T-helper 2 cell (primary cell): Measurements from ENCODE around the gene DPYSL4.
"Not testable (repeated sequence)": the region's sequence is repeated elsewhere in the genome, so short reads cannot be mapped to it uniquely, and the experiment has no call there.

ENCODE experiments used
- DNase-seq, 5 experiments: peaks; one replicate each; pipeline versions ENCODE4 v3.0.0 to v3.0.0-alpha.2; 2012 to 2022

The DPYSL4 gene

DNA sequence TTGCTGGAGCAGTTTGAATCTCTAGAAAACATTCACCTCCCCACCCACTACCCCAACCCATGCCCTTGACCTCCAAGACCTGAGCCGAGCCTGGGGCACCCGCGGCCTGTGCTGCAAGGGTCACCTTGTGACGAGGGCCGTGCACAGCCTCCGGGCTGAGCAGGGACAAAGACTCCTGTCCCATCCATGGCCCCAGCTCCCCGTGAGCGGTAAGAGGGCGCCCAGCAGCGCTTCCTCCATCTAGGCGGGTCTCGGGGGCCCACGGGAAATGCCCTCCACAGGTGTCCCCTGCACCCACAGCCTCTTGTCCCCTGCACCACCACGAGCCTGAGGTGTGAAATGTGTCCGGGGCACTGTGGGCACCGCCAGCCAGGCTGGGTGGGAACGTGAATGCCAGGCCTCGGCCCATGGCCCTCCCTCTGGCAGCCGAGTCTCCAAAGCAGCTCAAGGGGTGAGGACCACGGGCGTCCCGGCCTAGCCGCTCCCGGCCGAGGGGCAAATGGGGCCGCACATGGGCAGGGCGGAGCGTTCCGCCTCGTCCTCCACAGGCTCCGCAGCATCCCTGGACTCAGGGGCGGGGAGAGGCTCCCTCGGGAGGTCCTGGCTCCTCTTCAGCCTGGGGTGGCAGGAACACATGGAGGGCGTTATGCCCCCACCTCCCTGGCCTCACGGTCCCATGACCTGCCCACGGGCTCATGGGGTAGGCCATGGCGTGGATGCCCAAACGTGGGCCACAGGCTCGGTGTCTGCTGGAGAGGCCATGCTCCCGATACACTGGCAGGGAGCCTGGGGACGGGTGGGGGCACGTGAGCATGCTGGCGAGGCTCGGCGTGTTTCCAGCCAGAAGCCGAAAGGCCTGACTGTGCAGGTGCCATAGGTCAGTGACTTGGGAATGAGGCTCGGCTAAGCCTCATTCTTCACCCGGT is 21.1 kb downstream of the DPYSL4 start:
- no peak for DNase-seq

DNA sequence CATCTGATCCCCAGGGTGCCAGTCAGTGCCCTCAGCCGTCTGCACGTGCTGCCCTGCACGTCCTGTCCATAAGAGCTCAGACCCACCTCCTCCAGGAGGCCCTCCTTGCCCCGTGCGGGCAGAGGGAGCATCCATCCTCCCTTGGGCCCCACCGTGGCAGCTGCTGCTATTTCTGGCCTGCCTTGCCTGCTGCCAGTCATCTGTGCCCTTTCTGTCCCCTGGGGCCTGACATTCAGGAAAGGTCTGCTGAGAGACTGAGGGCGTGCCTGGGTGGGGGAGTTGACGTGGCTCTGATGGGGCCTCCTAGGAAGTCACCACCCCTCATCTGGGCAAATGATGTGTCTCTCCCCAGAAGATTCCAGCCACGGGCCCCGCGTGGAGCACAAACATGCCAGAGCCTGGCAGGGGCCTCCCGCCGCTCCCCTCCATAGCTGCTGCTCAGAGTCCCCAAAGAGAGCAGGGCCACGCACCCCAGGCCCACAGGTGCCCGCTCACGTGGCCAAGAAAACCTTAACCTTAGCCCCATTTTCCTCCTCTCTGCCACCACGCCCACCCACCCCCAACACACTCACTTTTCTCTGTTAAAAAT is 21.8 kb downstream of the DPYSL4 start:
- no peak for DNase-seq

DNA sequence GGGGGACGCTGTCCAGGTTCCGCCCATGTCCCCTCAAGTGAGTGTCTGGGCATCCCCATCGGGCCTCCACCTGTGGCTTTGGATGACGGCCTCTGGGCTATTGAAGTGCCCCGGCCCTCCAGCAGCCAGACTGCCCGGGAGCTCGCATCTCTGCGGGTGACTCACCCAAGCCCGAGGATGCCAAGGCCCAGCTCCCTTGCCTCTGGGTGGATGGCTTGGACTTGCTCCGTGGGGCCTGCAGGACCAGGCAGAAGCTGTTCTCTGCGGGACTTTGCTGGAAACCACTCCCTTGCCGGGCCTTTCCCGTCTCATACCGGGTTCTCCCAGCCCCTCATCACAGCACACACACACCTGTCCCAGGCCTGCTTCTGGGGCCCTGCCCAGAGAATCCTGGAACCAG is 22.4 kb downstream of the DPYSL4 start:
- no peak for DNase-seq

DNA sequence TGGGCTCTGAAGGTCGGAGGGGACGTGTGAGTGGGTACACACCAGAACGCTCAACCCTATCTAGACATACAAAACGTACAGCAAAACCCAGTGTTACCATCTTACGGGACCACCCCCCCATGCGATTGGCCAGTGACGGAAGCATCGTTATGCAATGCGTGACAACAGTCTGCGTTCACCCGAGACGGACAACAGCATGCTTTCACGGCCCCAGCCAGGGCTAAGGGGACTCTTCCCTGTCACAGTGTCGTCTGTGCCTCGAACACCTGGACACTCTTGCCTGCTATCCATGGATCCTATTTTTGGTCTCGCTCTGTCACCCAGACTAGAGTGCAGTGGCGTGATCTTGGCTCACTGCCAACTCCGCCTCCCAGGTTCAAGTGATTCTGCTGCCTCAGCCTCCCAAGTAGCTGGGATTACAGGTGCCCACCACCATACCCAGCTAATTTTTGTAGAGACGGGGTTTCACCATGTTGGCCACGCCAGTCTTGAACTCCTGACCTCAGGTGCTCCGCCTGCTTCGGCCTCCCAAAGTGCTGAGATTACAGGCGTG is 23.3 kb downstream of the DPYSL4 start:
- no peak for DNase-seq

DNA sequence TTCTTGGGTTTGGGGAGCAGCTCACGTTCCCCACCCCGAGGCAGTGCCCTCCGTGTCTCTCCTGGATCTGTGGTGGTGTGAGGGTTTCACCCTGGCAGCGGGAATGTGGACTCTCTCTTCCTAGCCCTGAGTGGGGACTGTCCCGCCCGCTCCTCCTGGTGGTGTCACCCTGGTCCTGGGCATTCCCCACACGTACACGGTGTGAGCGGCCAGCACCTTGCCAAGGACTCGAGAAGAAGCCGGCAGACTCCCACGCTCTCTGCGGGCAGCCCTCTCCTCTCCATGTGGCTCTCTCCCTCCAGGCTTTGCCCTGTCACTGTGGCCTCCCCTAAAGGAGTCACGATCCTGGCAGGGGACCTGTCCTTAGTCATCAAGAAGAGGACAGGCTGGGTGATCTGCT is 24.0 kb downstream of the DPYSL4 start:
- DNase-seq: no peak

DNA sequence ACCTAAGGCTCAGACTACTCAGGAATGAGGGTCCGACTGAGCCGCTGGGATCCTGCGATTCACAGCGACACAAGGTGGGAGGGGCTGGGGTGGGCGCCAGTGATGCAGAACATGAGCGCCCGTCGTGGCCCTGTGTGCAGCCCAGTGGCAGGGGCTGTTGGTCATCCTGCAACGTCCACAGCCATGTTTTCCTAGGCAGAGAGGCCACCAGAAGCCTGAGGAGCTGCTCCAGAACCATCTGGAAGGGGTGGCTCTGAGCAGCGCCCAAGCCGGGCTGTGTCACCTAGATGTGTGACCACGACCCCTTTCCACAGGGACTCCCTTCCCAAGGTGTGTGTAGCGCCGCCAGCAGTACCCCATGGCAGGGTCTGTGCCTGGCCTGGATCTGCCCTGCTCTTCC is 24.5 kb downstream of the DPYSL4 start:
- no peak for DNase-seq

DNA sequence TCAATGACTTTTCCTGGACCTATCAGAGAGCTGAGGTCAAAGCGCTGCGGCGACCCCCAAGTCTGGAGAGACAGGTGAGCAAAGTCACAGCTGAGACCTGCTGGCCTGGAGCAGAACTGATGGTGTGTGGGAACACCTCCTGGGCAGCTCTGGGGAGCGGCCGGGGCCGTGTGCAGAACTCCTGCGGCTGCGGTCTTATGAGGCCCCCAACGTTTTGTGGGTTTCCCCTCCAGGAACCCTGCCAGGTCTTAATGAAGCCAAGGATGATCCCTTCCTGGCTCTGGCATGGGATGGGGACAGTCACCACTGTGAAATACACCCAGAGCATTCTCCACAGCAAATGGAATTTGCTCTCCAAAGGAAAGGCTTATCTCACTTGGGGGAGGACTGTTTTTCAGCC is 26.1 kb downstream of the DPYSL4 start:
- no peak for DNase-seq

DNA sequence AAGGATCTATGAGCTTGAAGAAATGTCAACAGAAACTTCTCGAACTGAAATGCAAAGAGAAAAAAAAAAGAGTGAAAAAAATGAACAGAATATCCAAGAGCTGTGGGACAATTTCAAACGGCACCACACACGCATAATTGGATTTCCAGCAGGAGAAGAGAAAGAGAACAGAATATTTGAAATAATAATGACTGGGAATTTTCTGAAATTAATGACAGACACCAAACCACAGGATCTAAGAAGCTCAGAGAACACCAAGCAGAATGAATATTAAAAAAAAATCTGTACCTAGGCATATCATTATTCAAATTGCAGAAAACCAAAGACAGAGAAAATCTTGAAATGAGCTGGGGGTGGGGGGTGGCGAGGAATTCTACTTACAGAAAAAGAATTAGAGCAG is 27.2 kb downstream of the DPYSL4 start:
- DNase-seq: no peak

DNA sequence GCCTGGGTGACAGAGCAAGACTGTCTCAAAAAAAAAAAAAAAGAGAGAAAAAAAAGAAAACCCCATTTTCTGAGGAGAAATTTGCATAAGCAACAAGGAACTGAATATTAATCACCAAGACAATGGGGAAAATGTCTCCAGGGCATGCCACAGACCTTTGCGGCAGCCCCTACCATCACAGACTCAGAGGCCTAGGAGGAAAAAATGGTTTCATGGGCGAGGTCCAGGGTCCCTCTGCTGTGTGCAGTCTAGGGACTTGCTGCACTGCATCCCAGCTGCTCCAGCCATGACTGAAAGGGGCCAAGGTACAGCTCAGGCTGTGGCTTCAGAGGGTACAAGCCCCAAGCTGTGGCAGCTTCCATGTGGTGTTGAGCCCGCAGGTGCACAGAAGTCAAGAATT is 29.7 kb downstream of the DPYSL4 start:
- DNase-seq: not testable (repeated sequence)

DNA sequence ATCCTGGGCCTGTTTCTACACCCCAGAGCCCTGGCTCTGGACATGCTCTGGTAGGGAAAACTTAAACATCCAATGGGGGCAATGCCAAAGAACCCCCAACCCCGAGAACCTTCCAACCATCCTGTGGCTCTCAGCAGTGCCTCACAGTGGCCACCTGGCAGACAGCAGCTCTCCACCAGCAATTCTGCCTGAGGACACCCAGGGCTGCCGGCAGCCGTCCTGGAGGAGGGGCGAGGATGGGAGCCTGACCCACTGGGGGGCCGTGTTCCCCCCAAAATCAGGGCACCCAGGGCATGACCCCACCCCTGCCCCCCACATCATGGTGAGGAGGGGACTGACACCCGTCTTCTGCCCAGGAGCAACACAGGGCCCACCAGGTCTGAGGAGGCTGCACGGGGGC is 32.7 kb downstream of the DPYSL4 start:
- DNase-seq: no peak

DNA sequence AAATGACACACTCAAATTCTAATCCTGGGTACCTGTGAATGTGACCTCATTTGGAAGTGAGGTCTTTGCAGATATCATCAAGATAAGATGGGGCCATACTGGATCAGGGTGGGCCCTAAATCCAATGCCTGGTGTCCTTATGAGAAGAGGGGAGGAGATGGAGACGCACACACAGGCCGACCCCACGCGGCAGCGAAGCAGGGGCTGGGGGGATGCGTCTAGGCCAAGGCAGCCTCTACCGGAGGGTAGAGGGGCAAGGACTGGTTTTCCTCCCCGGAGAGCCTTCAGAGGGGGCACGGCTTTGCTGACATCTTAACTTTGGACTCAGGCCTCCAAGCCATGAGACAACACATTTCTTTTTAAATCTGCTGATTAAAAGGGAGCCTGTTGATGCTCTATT is 33.3 kb downstream of the DPYSL4 start:
- no peak for DNase-seq

DNA sequence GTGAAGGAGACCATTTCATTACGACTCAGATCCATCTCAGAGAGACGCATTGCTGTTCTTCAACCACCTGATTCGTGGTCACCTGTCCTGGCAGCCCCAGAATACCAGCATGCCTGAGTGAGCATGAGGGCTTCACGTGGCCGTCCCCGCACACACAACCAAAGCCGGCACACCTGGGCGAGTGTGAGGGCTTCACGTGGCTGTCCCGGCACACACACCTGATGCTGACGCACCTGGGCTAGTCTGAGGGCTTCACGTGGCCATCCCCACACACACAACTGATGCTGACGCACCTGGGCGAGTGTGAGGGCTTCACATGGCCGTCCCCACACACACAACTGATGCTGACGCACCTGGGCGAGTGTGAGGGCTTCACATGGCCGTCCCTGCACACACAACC is 34.2 kb downstream of the DPYSL4 start:
- not testable (repeated sequence) for DNase-seq

DNA sequence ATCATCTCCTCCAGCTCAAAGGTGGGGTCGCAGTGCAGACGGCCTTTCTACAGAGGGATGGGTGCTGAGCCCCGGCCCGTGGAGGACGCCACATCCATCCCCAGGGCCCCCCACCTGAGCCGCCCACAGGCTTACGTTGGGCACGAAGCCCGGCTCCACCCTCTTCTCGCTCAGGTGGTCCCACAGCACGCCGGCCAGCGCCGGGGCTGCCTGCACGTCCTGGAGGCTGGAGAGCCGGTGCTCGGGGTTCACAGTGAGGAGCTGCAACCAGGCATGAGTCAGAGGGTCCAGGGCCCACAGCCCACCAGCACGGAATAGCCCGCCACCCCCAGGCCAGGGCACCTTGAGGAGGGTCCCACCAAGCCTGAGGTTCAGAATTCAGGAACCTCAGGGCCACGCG is 36.0 kb downstream of the DPYSL4 start:
- no peak for DNase-seq

DNA sequence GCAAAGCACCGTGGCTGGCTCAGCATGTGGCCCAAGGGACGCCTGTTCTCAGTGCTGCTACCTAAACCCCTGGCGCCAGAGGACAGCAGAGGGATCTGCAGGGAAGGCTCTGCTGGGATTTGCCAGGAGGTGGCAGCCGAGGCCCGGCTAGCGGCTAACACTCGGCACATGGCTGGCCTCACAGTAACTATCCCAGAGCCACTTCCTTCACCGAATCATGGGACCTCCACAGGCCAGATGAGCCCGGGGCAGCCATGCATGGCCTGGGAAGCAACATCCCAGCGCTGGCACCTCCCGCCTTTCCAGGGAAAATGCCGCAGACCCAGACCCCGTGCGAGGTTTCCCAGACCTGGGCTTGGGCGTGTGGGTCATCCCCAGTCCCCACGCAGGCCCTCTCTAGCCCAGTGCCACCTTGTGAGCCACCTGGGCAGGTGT is 36.4 kb downstream of the DPYSL4 start:
- peak; percentile 24 to 72 (median 41) for DNase-seq

DNA sequence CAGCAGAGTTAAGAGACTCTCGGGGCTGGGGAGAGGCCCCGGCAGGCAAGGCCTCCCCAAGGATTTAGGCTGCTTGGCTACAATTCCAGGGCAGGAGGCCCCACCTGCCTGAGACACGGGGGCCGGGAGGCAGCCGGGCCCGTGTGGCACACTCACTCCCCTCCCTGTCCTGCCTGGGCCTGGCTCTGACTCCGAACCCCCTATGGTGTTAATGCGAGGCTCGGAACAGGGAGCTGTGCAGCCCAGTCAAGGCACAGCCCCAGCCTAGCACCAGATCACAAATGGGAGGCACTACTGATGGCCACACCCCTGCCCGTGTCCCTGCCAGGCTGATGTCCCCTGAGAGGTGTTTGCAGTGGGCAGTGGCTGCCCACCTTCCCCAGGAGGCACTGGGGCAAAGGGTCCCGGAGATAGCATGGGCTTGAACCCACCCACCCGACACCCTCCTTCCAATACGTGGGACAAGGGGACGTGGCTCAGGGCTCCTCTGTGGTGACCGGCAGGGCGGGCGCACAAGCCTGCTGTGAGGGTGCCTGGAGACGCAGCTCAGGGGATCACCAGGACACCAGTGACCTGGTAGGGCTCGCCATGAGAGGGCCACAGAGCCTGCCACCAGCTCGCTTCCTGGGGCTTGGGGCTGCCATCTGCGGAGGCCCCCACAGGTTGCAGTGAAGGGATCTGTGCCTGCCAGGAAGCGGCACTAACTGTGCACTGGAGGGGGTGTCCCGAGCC is 37.0 kb downstream of the DPYSL4 start:
- no peak for DNase-seq

DNA sequence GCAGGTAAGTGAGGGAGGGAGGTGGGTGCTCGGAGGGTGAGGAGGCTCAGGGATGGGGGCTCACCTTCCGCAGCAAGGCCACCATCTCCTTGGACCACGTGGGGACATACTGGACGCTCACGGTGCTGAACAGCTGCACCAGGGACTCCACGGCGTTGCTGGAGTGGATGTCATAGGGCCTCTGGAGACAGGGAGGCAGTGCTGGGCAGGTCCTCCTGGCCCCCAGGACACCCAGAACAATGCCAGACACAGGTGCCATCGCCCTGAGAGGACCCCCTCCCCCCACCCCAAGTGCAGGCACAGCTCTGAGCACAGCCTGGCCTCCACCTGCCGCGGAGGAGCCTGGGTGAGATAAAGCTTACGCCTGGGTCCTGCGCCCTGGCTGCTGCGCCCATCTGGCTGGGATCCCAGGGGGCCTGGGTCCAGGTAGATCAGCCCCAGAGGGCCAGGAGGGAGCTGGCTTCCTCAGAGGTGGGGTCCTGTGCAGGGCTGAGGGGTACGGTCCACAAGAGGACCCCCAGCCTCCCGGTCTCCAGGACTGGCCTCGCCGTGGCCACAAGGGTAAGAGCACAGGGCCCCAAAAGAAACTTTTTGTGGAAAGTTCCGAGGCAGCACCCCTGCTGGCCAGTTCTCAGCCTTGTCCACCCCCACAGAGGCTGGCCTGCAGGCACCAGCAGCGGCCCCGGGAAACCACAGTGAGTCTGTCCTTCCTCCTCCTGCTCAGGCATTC is 37.8 kb downstream of the DPYSL4 start:
- no peak for DNase-seq

DNA sequence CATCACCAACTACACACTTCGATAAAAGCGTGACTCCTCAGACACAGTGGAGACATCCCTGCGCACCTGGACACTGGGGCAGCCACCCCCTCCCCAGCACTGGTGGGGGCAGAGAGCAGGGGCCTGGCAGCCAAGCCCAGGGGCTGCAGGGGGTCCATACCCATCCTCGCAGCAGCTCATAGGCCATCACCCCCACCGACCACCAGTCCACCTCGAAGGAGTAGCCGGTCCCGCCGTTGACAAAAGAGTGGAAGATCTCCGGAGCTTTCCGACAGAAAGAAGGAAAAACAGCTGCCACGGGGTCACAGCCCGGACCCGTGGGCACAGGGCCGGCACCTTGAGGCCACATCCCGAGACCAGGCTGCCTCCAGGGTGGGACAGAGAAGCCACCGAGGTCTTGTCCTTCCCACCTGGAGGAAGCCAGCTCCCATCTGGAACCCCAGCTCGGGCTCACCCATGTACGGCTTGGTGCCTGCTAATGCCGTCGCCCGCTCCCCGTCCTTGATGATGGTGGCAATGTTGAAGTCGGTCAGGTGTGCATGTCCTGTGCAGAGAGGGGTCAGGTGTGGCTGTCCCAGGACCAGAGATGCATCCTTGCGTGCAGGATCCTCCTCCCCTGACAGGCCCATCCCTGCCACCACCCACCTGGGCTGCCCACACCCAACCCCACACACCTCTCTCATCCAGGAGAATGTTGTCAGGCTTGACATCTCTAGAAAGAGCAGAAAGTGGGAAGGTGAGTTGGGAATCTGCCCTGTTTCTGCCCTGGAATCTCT is 38.5 kb downstream of the DPYSL4 start:
- DNase-seq: no peak

DNA sequence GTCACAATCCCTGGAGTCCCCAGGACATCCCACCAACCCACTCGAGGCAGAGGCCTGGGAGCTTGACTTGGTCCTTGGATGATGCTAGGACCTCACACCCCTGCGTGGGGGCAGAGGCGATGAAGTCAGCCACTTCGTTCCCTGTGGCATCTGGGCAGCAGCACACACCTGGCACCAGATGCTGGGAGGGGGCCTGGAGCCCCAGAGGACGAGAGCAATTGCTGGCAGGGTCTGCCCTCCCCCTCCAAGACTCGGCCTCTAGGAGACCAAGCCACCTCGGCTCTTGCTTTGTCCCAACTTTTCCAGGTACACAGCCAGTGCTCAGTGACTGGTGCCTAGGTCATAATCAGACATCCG is 39.1 kb downstream of the DPYSL4 start:
- DNase-seq: no peak

DNA sequence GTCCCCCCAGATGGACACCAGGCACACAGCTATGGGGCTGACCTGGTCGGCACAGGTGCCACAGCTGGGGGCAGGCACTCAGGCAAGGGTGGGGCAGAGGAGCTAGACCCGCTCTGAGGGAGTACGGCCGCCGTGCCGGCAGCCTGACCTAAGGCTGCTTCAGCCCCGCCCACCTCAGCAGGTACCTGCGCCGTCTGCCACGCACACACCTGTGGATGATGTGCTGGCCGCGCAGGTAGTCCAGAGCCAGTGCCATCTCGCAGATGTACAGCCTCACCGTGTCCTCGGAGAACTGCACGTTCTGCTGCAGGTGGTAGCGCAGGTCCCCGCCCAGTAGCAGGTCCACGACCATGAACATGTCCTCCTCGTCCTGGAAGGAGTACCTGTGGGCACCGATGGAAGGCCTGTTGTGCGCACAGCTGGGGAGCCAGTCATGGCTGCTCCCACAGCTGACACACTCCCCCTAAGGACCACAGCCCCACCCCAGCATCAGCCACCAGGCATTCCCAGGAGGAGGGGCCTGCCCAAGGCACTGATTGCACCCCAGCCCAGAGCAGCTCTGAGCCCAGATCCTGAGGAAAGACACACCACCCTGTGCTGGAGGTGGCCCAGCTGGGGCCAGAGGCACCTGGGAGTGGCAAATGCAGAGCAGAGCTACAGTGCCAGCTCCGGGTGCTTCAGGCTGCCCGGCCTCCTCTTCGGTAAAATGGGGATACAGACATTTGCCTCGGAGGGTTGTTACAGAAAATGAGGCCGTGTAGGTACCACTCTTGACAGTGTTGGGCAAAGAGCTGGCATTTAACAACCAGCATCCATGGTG is 40.0 kb downstream of the DPYSL4 start:
- DNase-seq: no peak

DNA sequence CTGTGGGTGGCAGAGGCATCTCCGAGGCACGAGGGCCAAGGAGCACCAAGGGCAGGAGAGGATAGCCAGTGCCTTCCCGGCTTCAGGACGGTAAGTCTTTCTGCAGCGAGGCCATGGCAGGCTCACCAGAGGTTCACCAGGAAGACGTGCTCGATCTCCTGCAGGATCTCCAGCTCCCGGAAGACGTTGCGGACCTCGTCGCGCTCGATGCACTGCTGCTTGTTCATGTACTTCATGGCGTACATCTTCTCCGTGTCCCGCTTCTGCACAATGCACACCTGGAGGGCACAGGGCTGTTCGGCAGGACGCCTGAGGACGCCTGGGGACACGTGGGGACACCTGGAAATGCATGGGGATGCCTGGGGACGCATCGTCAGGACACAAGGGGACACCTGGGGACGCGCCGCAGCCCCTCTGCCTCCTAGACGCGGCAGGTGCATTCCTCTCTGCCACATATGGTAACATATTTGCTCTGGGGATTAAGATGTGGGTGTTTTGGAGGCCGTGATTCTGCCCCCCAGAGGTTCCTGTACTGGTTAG is 41.2 kb downstream of the DPYSL4 start:
- DNase-seq: no peak

DNA sequence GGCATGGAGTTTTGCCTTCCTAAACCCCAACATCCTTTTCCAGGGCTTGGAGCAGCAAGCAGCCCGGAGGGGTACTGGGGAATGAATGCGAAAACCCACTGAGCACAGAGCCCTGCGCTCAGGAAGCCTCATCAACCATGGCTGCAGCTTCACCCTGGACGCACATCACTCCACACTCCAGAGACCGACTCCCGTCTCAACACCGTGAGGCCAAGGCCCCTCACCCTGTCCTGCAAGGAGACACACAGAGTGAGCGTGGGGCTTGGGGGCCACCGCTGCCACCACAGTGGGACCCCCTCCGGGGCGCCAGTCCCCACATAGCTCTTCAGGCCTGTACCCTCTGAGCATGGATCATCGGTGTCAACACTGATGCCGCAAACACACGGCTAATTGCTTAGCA is 41.9 kb downstream of the DPYSL4 start:
- no peak for DNase-seq
